HL-60 (cell line): ENCODE data around the gene JPH3.

Experiments used
- CTCF ChIP-seq: IDR thresholded peaks from one replicate; pipeline ENCODE4 v1.5.1; 2011; ENCODE audit warnings: low read length, control low read depth, inconsistent platforms; ENCODE audit not compliant: insufficient read depth
- GABPA ChIP-seq: IDR thresholded peaks from 2 replicates; pipeline ENCODE4 v1.6.1; 2012; ENCODE audit warnings: low read depth
- POLR2AphosphoS5 ChIP-seq: IDR thresholded peaks from 2 replicates; pipeline ENCODE4 v1.6.1; 2012; ENCODE audit warnings: low read depth
- REST ChIP-seq: IDR thresholded peaks from 2 replicates; pipeline ENCODE4 v1.6.1; 2012; ENCODE audit warnings: low read depth; ENCODE audit not compliant: insufficient replicate concordance

GRCh38 chr16:87731607-87732006 is 129.3 kb downstream of the JPH3 start:
- TF ChIP-seq REST, result no peak
- no peak for TF ChIP-seq CTCF
- TF ChIP-seq POLR2AphosphoS5, result no peak
- no peak for TF ChIP-seq GABPA
